ENCODE results near the gene POLR1B. TPM values are rescaled to one million over a fixed set of nuclear protein-coding genes. Genes with fewer than 3 reads are reported as not detected.
"Not testable (repeated sequence)": the region's sequence is repeated elsewhere in the genome, so short reads cannot be mapped to it uniquely, and the experiment has no call there.

The POLR1B gene
- total RNA-seq, 1 donor from 2014 or later, result 75.6 TPM

GRCh38 chr2:112614201-112614840, 72.1 kb downstream of the POLR1B start:
- Mint-ChIP-seq H3K27me3 (ENCODE audit: insufficient read depth) (peaks cover 37% of the 10 kb centered on the region), H3K9me3 (peaks cover 8% of the 10 kb centered on the region), H3K4me3 (no peak overlapping the region), H3K36me3 (ENCODE audit: low read depth) (peaks cover 5% of the 10 kb centered on the region), H3K27ac (no peak overlapping the region), H3K4me1 (ENCODE audit: low read depth) (no peaks in the 10 kb centered on the region)
- intact Hi-C loops (cut with micrococcal nuclease), result no loop called here
- DNase-seq (ENCODE audit: low spot score), result no peak

GRCh38 chr2:112615051-112615450, 72.8 kb downstream of the POLR1B start:
- no peak overlapping the region for H3K27ac Mint-ChIP-seq
- no peaks in the 10 kb centered on the region for H3K4me1 Mint-ChIP-seq (ENCODE audit: low read depth)
- peaks cover 34% of the 10 kb centered on the region for H3K27me3 Mint-ChIP-seq (ENCODE audit: insufficient read depth)
- no peak overlapping the region for H3K4me3 Mint-ChIP-seq
- H3K9me3 Mint-ChIP-seq, result peaks cover 1% of the 10 kb centered on the region
- no peak for DNase-seq (ENCODE audit: low spot score)
- H3K36me3 Mint-ChIP-seq (ENCODE audit: low read depth), result peaks cover 5% of the 10 kb centered on the region
- intact Hi-C loops (cut with micrococcal nuclease), result no loop called here

- H3K9me3 Mint-ChIP-seq; intact Hi-C loops (cut with micrococcal nuclease); H3K4me1 Mint-ChIP-seq (ENCODE audit: low read depth); H3K27ac Mint-ChIP-seq; H3K36me3 Mint-ChIP-seq (ENCODE audit: low read depth); DNase-seq (ENCODE audit: low spot score); H3K4me3 Mint-ChIP-seq: not testable (repeated sequence)
- H3K27me3 Mint-ChIP-seq (ENCODE audit: insufficient read depth), result peaks cover 29% of the 10 kb centered on the region
Observed at GRCh38 chr2:112615798-112616197, 73.5 kb downstream of the POLR1B start.

GRCh38 chr2:112618383-112618782, 76.1 kb downstream of the POLR1B start:
- DNase-seq (ENCODE audit: low spot score), result no peak
- intact Hi-C loops (cut with micrococcal nuclease), result no loop called here
- Mint-ChIP-seq H3K27ac (no peak overlapping the region), H3K9me3 (no peaks in the 10 kb centered on the region), H3K4me1 (ENCODE audit: low read depth) (peaks cover 4% of the 10 kb centered on the region), H3K27me3 (ENCODE audit: insufficient read depth) (peaks cover 9% of the 10 kb centered on the region), H3K4me3 (no peak overlapping the region), H3K36me3 (ENCODE audit: low read depth) (peaks cover 3% of the 10 kb centered on the region)

- Mint-ChIP-seq H3K36me3 (ENCODE audit: low read depth) (no peaks in the 10 kb centered on the region), H3K4me3 (no peak overlapping the region), H3K27me3 (ENCODE audit: insufficient read depth) (peaks cover 2% of the 10 kb centered on the region), H3K27ac (no peak overlapping the region), H3K9me3 (no peaks in the 10 kb centered on the region), H3K4me1 (ENCODE audit: low read depth) (peaks cover 34% of the 10 kb centered on the region)
- no peak for DNase-seq (ENCODE audit: low spot score)
- intact Hi-C loops (cut with micrococcal nuclease), result no loop called here
Observed at GRCh38 chr2:112621790-112622527, 79.7 kb downstream of the POLR1B start.

GRCh38 chr2:112622528-112622849, 80.2 kb downstream of the POLR1B start:
- intact Hi-C loops (cut with micrococcal nuclease), result no loop called here

GRCh38 chr2:112623913-112624777, 81.9 kb downstream of the POLR1B start:
- peak overlapping the region; percentile 47 for H3K4me3 Mint-ChIP-seq
- peaks cover 2% of the 10 kb centered on the region for H3K27me3 Mint-ChIP-seq (ENCODE audit: insufficient read depth)
- no peaks in the 10 kb centered on the region for H3K9me3 Mint-ChIP-seq
- intact Hi-C loops (cut with micrococcal nuclease), result loop anchor here (1.0 kb wide), 1 partner anchor 40 kb away; the partner anchor contains the start of gene CHCHD5
- peak overlapping the region; percentile 61 for H3K27ac Mint-ChIP-seq
- DNase-seq (ENCODE audit: low spot score), result peak; percentile 75
- H3K4me1 Mint-ChIP-seq (ENCODE audit: low read depth), result peaks cover 56% of the 10 kb centered on the region
- H3K36me3 Mint-ChIP-seq (ENCODE audit: low read depth), result no peaks in the 10 kb centered on the region

More at GRCh38 chr2:112622528-112622849, 80.2 kb downstream of the POLR1B start:
- Mint-ChIP-seq H3K4me3 (no peak overlapping the region), H3K36me3 (ENCODE audit: low read depth) (no peaks in the 10 kb centered on the region), H3K9me3 (no peaks in the 10 kb centered on the region), H3K4me1 (ENCODE audit: low read depth) (peaks cover 40% of the 10 kb centered on the region), H3K27ac (no peak overlapping the region), H3K27me3 (ENCODE audit: insufficient read depth) (peaks cover 2% of the 10 kb centered on the region)
- no peak for DNase-seq (ENCODE audit: low spot score)

GRCh38 chr2:112625474-112626114, 83.3 kb downstream of the POLR1B start:
- no peak overlapping the region for H3K4me3 Mint-ChIP-seq
- H3K36me3 Mint-ChIP-seq (ENCODE audit: low read depth), result no peaks in the 10 kb centered on the region
- no peaks in the 10 kb centered on the region for H3K9me3 Mint-ChIP-seq
- no peak for DNase-seq (ENCODE audit: low spot score)
- intact Hi-C loops (cut with micrococcal nuclease), result loop anchor here (1.0 to 5.0 kb wide), 5 partner anchors 20 to 101 kb away; partner anchors contain the start of gene SLC20A1
- peaks cover 71% of the 10 kb centered on the region for H3K4me1 Mint-ChIP-seq (ENCODE audit: low read depth)
- peak overlapping the region; percentile 40 for H3K27ac Mint-ChIP-seq
- peaks cover 2% of the 10 kb centered on the region for H3K27me3 Mint-ChIP-seq (ENCODE audit: insufficient read depth)

- peak overlapping the region; percentile 40 for H3K27ac Mint-ChIP-seq
- peaks cover 2% of the 10 kb centered on the region for H3K27me3 Mint-ChIP-seq (ENCODE audit: insufficient read depth)
- peak; percentile 59 for DNase-seq (ENCODE audit: low spot score)
- peak overlapping the region; percentile 57 for H3K4me3 Mint-ChIP-seq
- peaks cover 79% of the 10 kb centered on the region for H3K4me1 Mint-ChIP-seq (ENCODE audit: low read depth)
- intact Hi-C loops (cut with micrococcal nuclease), result loop anchor here (1.0 to 5.0 kb wide), 5 partner anchors 19 to 100 kb away; partner anchors contain the start of gene SLC20A1
- no peaks in the 10 kb centered on the region for H3K36me3 Mint-ChIP-seq (ENCODE audit: low read depth)
- H3K9me3 Mint-ChIP-seq, result no peaks in the 10 kb centered on the region
Observed at GRCh38 chr2:112626604-112627059, 84.4 kb downstream of the POLR1B start.

Other genes with a start within 250 kb of the POLR1B start
- gene RGPD8, start 108.8 kb upstream of the POLR1B start, total RNA-seq, result 15.8 and 16.5 TPM in 2 replicates
- 45.2 and 49.0 TPM in 2 replicates for gene TTL, start 60.3 kb upstream of the POLR1B start, total RNA-seq
- gene CHCHD5, start 42.1 kb downstream of the POLR1B start, total RNA-seq, result 31.3 and 38.9 TPM in 2 replicates
- gene SLC20A1, start 103.5 kb downstream of the POLR1B start, total RNA-seq, result 164 and 172 TPM in 2 replicates
- not detected in 2 replicates for gene NT5DC4, start 178.6 kb downstream of the POLR1B start, total RNA-seq
- gene CKAP2L, start 222.1 kb downstream of the POLR1B start, total RNA-seq, result 20.9 and 21.2 TPM in 2 replicates
- 7.5 and 7.8 TPM in 2 replicates for gene IL1A, start 242.0 kb downstream of the POLR1B start, total RNA-seq

Measured in activated T-helper 1 cell treated with anti-CD3 and anti-CD28 coated beads, Interleukin-12 subunit alpha, Interleukin-12 subunit beta, Interleukin-2, Interleukin-4 antibody, amounts not matched to agents 30 ng/mL and 10 ng/mL and 1 ng/mL, durations not matched to agents 14 hours and 24 hours and 36 hours (primary cell).